Naive thymus-derived CD4-positive, alpha-beta T cell (primary cell): ENCODE data around the gene CREB3L1. TPM values are rescaled to one million over a fixed set of nuclear protein-coding genes. Genes with fewer than 3 reads are reported as not detected.

Experiments used
- ATAC-seq: fragments of 150-1000 bp; cut with Tn5 transposase; 2 replicates; pipeline ENCODE4 v1.10.0; 2021; ENCODE audit warnings: mild to moderate bottlenecking, moderate library complexity
- CTCF ChIA-PET: fragments of 350-600 bp; sonication (Branson Sonifier 250); formaldehyde crosslinking; loops from one replicate; lab custom pipeline; 2021; ENCODE audit warnings: antibody characterized with exemption; lab: Charles Lee
- POLR2A ChIA-PET: fragments of 350-600 bp; sonication (Branson Sonifier 250); formaldehyde crosslinking; loops from one replicate; lab custom pipeline; 2021; ENCODE audit warnings: antibody characterized with exemption, inconsistent platforms; lab: Charles Lee
- DNase-seq, 9 donors: peaks; one replicate each; pipeline versions ENCODE4 v3.0.0 to v3.0.0-alpha.2; 2020 to 2022; ENCODE audit warnings: mixed read lengths in 1 of 9
- H3K27ac ChIP-seq: one replicate; pipeline ENCODE4 v1.7.0; 2013; ENCODE audit warnings: mild to moderate bottlenecking, low read depth, low read length, moderate library complexity
- H3K27me3 ChIP-seq, 2 donors: one replicate each; pipeline ENCODE4 v1.7.0; 2013; ENCODE audit warnings: low read length in 2 of 2, mild to moderate bottlenecking in 2 of 2, moderate library complexity in 2 of 2; ENCODE audit not compliant: control insufficient read depth in 2 of 2, insufficient read depth in 2 of 2
- H3K36me3 ChIP-seq, 3 experiments: 1 replicate in 2 of 3; 2 replicates in 1 of 3; pipeline ENCODE4 v1.7.0; 2013; ENCODE audit warnings: low read length in 3 of 3, mild to moderate bottlenecking in 3 of 3, moderate library complexity in 1 of 3; ENCODE audit not compliant: insufficient read depth in 3 of 3, control insufficient read depth in 2 of 3
- H3K4me1 ChIP-seq, 2 donors: one replicate each; pipeline ENCODE4 v1.7.0; 2013; ENCODE audit warnings: low read length in 2 of 2, mild to moderate bottlenecking in 2 of 2, moderate library complexity in 1 of 2; ENCODE audit not compliant: control insufficient read depth in 2 of 2, insufficient read depth in 2 of 2
- H3K4me3 ChIP-seq: 2 replicates; pipeline ENCODE4 v1.7.0; 2013; ENCODE audit warnings: mild to moderate bottlenecking, low read length
- H3K9me3 ChIP-seq, 3 experiments: 1 replicate in 2 of 3; 2 replicates in 1 of 3; pipeline ENCODE4 v1.7.0; 2013; ENCODE audit warnings: low read length in 3 of 3; ENCODE audit not compliant: control insufficient read depth in 2 of 3
- H3K27ac Mint-ChIP-seq, 9 donors: one replicate each; pipeline ENCODE4 v1.8.0; 2020 to 2022; ENCODE audit warnings: mixed read lengths in 9 of 9, mild to moderate bottlenecking in 8 of 9, moderate library complexity in 5 of 9, inconsistent platforms in 2 of 9
- H3K27me3 Mint-ChIP-seq, 5 donors: one replicate each; pipeline ENCODE4 v1.8.0; 2021 to 2022; ENCODE audit warnings: mixed read lengths in 5 of 5, mild to moderate bottlenecking in 1 of 5
- H3K36me3 Mint-ChIP-seq, 5 donors: one replicate each; pipeline ENCODE4 v1.8.0; 2020 to 2022; ENCODE audit warnings: mixed read lengths in 5 of 5, mild to moderate bottlenecking in 3 of 5, inconsistent platforms in 1 of 5
- H3K4me1 Mint-ChIP-seq, 7 donors: one replicate each; pipeline ENCODE4 v1.8.0; 2020 to 2022; ENCODE audit warnings: mixed read lengths in 7 of 7, mild to moderate bottlenecking in 3 of 7, inconsistent platforms in 1 of 7
- H3K4me3 Mint-ChIP-seq, 10 donors: one replicate each; pipeline ENCODE4 v1.8.0; 2020 to 2022; ENCODE audit warnings: mild to moderate bottlenecking in 10 of 10, mixed read lengths in 10 of 10, moderate library complexity in 6 of 10, inconsistent platforms in 2 of 10
- H3K9me3 Mint-ChIP-seq, 11 donors: one replicate each; pipeline ENCODE4 v1.8.0; 2020 to 2022; ENCODE audit warnings: mixed read lengths in 11 of 11, mild to moderate bottlenecking in 4 of 11, inconsistent platforms in 1 of 11, moderate library complexity in 1 of 11
- intact Hi-C, 2 donors: fragments of 100-400 bp; cut with micrococcal nuclease; formaldehyde crosslinking; loops; one replicate each; pipeline ENCODE4 v1.15.1; 2023
- polyA plus RNA-seq, 2 donors: library from polyadenylated mRNA; unstranded; fragments of 300-500 nt; fragmentation: Illumina TruSeq; gene quantifications; one replicate each; pipeline ENCODE4 v1.2.3, GENCODE V29; 2021
- total RNA-seq, 6 experiments: library from RNA in 5 of 6; stranded (reverse) in 5 of 6; gene quantifications; 1 replicate in 5 of 6; 2 replicates in 1 of 6; pipeline ENCODE4 v1.2.3 and lab custom pipeline; 2021 to 2026

CREB3L1 gene
- total and polyA plus RNA-seq, 7 experiments from 2014 or later = not detected

DNA sequence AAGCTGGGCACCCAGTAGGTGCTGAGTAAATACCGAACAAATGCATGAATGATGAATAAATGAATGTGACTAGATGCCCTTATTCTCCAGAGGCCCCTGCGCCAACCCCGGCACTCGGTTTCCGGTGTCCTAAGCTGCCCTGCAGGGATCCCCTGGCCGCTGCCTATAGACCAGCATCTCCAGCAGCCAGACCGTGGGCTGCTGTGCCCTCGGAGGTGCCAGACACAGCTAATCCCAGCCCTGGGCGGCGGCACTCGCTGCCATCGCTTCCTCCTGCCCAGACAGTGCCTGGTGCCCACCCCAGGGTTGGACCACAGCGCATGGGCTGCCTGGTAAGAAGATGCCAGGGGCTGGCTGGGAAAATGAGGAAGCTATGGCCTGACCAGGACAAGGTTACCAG, 15.6 kb downstream of the CREB3L1 start:
- no peak for ATAC-seq
- no peaks in the 10 kb centered on the region for H3K9me3 Mint-ChIP-seq
- H3K4me1 ChIP-seq = peaks cover 5 to 7% of the 10 kb centered on the region in 2 donors
- CTCF ChIA-PET = no interaction called here
- no peak overlapping the region for H3K4me3 Mint-ChIP-seq
- POLR2A ChIA-PET = no interaction called here
- no peaks in the 10 kb centered on the region for H3K36me3 ChIP-seq
- no peak overlapping the region for H3K4me3 ChIP-seq
- H3K27me3 ChIP-seq = peaks cover 5 to 6% of the 10 kb centered on the region in 2 donors
- no peak overlapping the region for H3K27ac Mint-ChIP-seq
- H3K27ac ChIP-seq = no peak overlapping the region
- H3K27me3 Mint-ChIP-seq = peaks cover 0 to 37% (median 3%) of the 10 kb centered on the region in 5 donors
- intact Hi-C loops = no loop called here
- DNase-seq = no peak
- H3K4me1 Mint-ChIP-seq = peaks cover 0 to 15% (median 7%) of the 10 kb centered on the region in 7 donors
- H3K9me3 ChIP-seq = no peaks in the 10 kb centered on the region
- H3K36me3 Mint-ChIP-seq = no peaks in the 10 kb centered on the region

DNA sequence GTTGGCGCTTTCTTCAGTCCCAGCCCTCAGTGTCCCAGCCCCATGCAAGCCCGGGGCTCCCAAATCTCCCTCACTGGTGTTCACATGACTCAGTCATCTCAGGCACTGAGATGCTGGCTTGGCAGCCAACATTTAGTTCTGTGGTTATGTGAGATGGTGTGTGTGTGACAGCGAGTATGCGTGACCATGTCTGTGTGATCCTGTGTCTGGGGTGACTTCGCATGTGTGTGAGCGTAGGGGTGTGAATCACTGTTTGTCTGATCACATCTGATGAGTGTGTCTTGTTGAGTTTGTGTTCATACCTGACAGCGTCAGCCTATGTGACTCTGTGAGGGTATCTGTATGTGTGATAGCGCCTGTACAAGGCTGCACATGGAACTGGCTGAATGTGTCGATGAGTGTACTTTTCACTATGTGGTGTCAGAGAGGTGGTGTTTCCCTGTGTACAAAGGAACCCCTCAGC, 16.2 kb downstream of the CREB3L1 start:
- H3K36me3 Mint-ChIP-seq = no peaks in the 10 kb centered on the region
- DNase-seq (no peak), ATAC-seq (no peak)
- peaks cover 0 to 15% (median 7%) of the 10 kb centered on the region in 7 donors for H3K4me1 Mint-ChIP-seq
- no peaks in the 10 kb centered on the region for H3K9me3 Mint-ChIP-seq
- H3K27me3 Mint-ChIP-seq = peaks cover 0 to 39% (median 5%) of the 10 kb centered on the region in 5 donors
- Histone ChIP-seq H3K4me3 (no peak overlapping the region), H3K36me3 (no peaks in the 10 kb centered on the region), H3K9me3 (no peaks in the 10 kb centered on the region), H3K27me3 (peaks cover 5 to 6% of the 10 kb centered on the region in 2 donors), H3K27ac (no peak overlapping the region), H3K4me1 (peaks cover 5 to 7% of the 10 kb centered on the region in 2 donors)
- intact Hi-C loops = loop anchor here in 1 of 2 donors (2.0 kb wide), 2 partner anchors 17 to 53 kb away; partner anchors contain the start of genes CREB3L1 and DGKZ
- ChIA-PET POLR2A (no interaction called here), CTCF (no interaction called here)
- peak overlapping the region in 5 of 10 donors; percentile 3 to 86 (median 13) for H3K4me3 Mint-ChIP-seq
- H3K27ac Mint-ChIP-seq = no peak overlapping the region

DNA sequence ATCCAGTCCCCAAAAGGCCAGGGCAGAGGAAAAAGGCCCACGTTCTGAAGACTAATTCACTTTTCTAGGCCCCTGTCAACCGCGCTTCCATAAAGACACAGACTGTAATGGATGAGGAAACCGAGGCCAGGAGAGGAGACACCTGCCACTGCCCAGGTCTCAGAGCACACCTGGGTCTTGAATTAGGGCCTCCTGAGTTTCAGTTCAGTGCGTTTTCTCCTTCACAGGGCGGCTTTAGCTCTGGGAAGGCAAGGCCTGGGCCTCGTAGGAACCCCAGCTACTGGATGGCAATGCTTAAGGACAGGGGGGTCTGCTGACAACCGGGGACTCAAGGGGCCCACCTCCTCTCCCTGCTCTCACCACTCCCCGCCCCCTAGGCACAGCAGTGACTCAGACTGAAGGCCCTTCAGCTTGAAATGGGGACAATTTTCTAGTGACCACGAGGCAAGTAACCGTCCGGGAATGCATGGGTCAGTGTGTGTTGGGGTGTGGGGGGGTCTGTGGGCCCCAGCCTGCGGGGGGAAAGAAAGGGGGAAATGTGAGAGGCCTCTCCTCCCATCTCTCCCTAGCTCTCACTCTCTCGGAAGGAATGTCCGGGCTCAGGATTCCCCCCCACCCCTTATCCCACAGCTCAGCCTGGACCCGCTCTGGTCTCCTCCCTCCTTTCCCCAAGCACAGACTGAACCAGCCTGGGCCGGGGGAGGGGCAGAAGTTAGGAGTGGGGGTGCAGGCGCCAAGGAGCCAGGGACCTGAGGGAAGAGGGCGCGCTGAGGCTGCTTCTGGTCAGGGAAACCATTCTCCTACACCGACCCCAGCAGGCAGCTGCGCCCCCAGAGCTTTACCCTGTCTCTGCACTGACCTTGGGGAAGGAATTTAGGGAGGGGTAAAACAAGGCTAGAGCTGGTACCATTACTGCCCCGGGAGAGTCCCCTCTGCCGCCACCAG, 17.2 kb downstream of the CREB3L1 start:
- Histone ChIP-seq H3K36me3 (no peaks in the 10 kb centered on the region), H3K9me3 (no peaks in the 10 kb centered on the region), H3K27me3 (peaks cover 5 to 6% of the 10 kb centered on the region in 2 donors), H3K4me1 (peaks cover 5 to 7% of the 10 kb centered on the region in 2 donors), H3K4me3 (peak overlapping the region; percentile 78), H3K27ac (peak overlapping the region; percentile 34)
- Mint-ChIP-seq H3K27me3 (peaks cover 0 to 39% (median 5%) of the 10 kb centered on the region in 5 donors), H3K4me1 (peaks cover 0 to 15% (median 7%) of the 10 kb centered on the region in 7 donors), H3K27ac (peak overlapping the region in 1 of 9 donors; percentile 43), H3K4me3 (peak overlapping the region; percentile 74 to 92 (median 86)), H3K36me3 (no peaks in the 10 kb centered on the region), H3K9me3 (peaks cover 0 to 1% (median 0%) of the 10 kb centered on the region in 11 donors)
- intact Hi-C loops = loop anchor here in 1 of 2 donors (1.0 to 2.0 kb wide), 6 partner anchors 14 to 58 kb away; partner anchors contain the start of genes CREB3L1 and DGKZ
- DNase-seq (no peak), ATAC-seq (peak; percentile 8)
- ChIA-PET POLR2A (interaction anchor here (0.6 to 1.8 kb wide), 5 partner anchors 24 to 406 kb away, joined by 3 to 6 read pairs (median 3); partner anchors contain the start of genes AMBRA1, ARHGAP1 and ZNF408), CTCF (interaction anchor here (0.6 to 2.0 kb wide), 9 partner anchors 11 to 329 kb away, joined by 3 to 11 read pairs (median 4); no protein-coding TSS in a partner anchor)

DNA sequence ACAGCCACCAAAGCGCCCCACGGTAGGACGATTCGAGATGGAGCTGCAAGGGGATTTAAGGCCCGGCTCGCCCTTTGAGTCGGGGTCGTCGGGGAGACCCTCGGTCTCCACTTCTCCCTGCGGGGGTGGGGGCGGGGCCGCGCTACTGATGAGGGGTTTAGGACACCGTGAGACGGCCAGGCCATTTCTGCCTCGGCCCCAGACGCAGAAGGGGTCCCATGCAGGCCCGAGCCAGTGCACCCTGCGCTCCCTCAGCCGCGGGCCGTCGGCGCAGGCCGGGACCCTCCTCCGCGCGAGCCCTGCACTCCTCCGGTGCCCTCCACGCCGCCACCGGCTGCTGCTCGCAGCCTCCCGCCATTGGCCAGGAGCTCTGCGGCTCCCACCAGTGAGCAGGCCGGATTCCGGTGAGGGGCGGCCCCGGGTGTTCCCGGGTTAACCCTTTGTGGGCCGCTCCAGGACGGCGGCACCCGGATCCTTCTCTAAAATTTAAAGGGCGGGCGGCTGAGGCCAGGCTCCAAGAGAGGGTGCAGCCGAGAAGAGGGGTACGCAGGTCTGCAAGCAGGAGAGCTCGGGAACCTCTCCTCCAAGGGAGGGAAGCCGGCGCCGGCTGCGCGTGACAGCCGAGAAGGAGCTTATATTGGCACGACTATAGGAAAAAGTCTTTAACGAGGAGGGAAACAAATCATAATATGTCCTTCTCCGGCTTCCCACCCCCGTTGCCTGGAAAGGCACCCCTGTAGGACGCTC, 18.0 kb downstream of the CREB3L1 start:
- H3K27ac ChIP-seq = peak overlapping the region; percentile 34
- Mint-ChIP-seq H3K27me3 (peaks cover 0 to 35% (median 5%) of the 10 kb centered on the region in 5 donors), H3K4me3 (peak overlapping the region; percentile 83 to 92 (median 86)), H3K4me1 (peaks cover 0 to 15% (median 7%) of the 10 kb centered on the region in 7 donors), H3K36me3 (no peaks in the 10 kb centered on the region), H3K27ac (peak overlapping the region in 3 of 9 donors; percentile 32 to 48 (median 38)), H3K9me3 (peaks cover 0 to 1% (median 0%) of the 10 kb centered on the region in 11 donors)
- intact Hi-C loops = loop anchor here in 1 of 2 donors (1.0 to 2.0 kb wide), 6 partner anchors 13 to 57 kb away; partner anchors contain the start of genes CREB3L1 and DGKZ
- H3K36me3 ChIP-seq = no peaks in the 10 kb centered on the region
- peaks cover 5 to 7% of the 10 kb centered on the region in 2 donors for H3K4me1 ChIP-seq
- peaks cover 5 to 6% of the 10 kb centered on the region in 2 donors for H3K27me3 ChIP-seq
- H3K4me3 ChIP-seq = peak overlapping the region; percentile 78
- DNase-seq (peak; percentile 65 to 82 (median 80)), ATAC-seq (peak; percentile 98)
- ChIA-PET POLR2A (interaction anchor here (0.7 to 1.8 kb wide), 4 partner anchors 52 to 405 kb away, joined by 3 to 6 read pairs (median 3); partner anchors contain the start of genes AMBRA1, ARHGAP1 and ZNF408), CTCF (interaction anchor here (0.7 to 2.0 kb wide), 9 partner anchors 11 to 330 kb away, joined by 3 to 11 read pairs (median 4); no protein-coding TSS in a partner anchor)
- H3K9me3 ChIP-seq = no peaks in the 10 kb centered on the region

DNA sequence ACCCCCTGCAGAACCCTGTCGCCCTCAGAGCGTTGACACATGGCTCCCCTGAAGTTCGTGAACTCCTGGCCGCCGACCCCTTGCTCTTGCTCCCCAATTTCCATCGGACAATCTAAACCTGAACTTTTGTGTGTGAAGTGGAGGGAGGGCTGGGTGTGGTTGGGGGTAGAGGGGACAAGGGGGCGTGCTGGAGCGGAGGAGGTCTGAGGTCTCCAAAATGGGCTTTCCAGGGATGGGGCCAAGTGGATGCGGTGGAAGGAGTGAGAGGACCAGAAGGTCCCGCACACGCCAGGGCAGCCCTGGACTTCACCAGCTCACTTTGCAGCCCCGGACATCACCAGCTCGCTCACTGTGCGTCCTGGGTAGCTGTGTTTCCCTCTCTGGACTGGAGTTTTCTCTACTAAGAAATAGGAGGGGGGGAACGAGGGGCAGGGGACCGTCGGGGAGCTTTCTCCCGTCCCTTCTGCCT, 18.6 kb downstream of the CREB3L1 start:
- H3K27me3 Mint-ChIP-seq = peaks cover 0 to 35% (median 5%) of the 10 kb centered on the region in 5 donors
- no peak for ATAC-seq
- H3K36me3 Mint-ChIP-seq = no peaks in the 10 kb centered on the region
- peaks cover 0 to 1% (median 0%) of the 10 kb centered on the region in 11 donors for H3K9me3 Mint-ChIP-seq
- no peak for DNase-seq
- intact Hi-C loops = no loop called here
- no peaks in the 10 kb centered on the region for H3K36me3 ChIP-seq
- POLR2A ChIA-PET = interaction anchor here (0.7 to 1.8 kb wide), 6 partner anchors 12 to 405 kb away, joined by 3 to 6 read pairs (median 3); partner anchors contain the start of genes AMBRA1, ARHGAP1 and ZNF408
- H3K4me1 Mint-ChIP-seq = peaks cover 0 to 15% (median 7%) of the 10 kb centered on the region in 7 donors
- no peak overlapping the region for H3K27ac ChIP-seq
- H3K4me3 ChIP-seq = peak overlapping the region; percentile 78
- no peaks in the 10 kb centered on the region for H3K9me3 ChIP-seq
- H3K27ac Mint-ChIP-seq = peak overlapping the region in 2 of 9 donors; percentile 32 to 48
- H3K4me3 Mint-ChIP-seq = peak overlapping the region; percentile 83 to 92 (median 86)
- CTCF ChIA-PET = interaction anchor here (0.6 to 2.0 kb wide), 9 partner anchors 10 to 650 kb away, joined by 3 to 11 read pairs (median 4); no protein-coding TSS in a partner anchor
- H3K27me3 ChIP-seq = peaks cover 5 to 6% of the 10 kb centered on the region in 2 donors
- H3K4me1 ChIP-seq = peaks cover 5 to 7% of the 10 kb centered on the region in 2 donors
